ENCODE measurements around the gene SARM1. TPM values are rescaled to one million over a fixed set of nuclear protein-coding genes. Genes with fewer than 3 reads are reported as not detected.

Gene SARM1
- total RNA-seq, 1 donor from 2014 or later = 12.0 TPM

- TF ChIP-seq, protein P1, sequence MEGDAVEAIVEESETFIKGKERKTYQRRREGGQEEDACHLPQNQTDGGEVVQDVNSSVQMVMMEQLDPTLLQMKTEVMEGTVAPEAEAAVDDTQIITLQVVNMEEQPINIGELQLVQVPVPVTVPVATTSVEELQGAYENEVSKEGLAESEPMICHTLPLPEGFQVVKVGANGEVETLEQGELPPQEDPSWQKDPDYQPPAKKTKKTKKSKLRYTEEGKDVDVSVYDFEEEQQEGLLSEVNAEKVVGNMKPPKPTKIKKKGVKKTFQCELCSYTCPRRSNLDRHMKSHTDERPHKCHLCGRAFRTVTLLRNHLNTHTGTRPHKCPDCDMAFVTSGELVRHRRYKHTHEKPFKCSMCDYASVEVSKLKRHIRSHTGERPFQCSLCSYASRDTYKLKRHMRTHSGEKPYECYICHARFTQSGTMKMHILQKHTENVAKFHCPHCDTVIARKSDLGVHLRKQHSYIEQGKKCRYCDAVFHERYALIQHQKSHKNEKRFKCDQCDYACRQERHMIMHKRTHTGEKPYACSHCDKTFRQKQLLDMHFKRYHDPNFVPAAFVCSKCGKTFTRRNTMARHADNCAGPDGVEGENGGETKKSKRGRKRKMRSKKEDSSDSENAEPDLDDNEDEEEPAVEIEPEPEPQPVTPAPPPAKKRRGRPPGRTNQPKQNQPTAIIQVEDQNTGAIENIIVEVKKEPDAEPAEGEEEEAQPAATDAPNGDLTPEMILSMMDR (IDR thresholded peaks at IDR 0.05; ENCODE audit: insufficient read depth, low read length, poor library complexity, severe bottlenecking) = no peak
- Histone ChIP-seq H3K4me3 (ENCODE audit: low read depth, low read length) (no peak overlapping the region), H3K27me3 (ENCODE audit: control insufficient read depth, insufficient read depth, low read length) (no peaks in the 10 kb centered on the region), H3K36me3 (ENCODE audit: control insufficient read depth, insufficient read depth, low read length) (no peaks in the 10 kb centered on the region)
- DNase-seq (ENCODE audit: low read depth) = no peak
Observed at GRCh38 chr17:28407130-28407973, 35.9 kb downstream of the SARM1 start.

- DNase-seq (ENCODE audit: low read depth) = no peak
- H3K4me3 ChIP-seq (ENCODE audit: low read depth, low read length) = no peak overlapping the region
- no peaks in the 10 kb centered on the region for H3K36me3 ChIP-seq (ENCODE audit: control insufficient read depth, insufficient read depth, low read length)
- no peaks in the 10 kb centered on the region for H3K27me3 ChIP-seq (ENCODE audit: control insufficient read depth, insufficient read depth, low read length)
- TF ChIP-seq, protein P1 (IDR thresholded peaks at IDR 0.05; ENCODE audit: insufficient read depth, low read length, poor library complexity, severe bottlenecking) = no peak
Observed at GRCh38 chr17:28407974-28408306, 36.4 kb downstream of the SARM1 start.

DNA sequence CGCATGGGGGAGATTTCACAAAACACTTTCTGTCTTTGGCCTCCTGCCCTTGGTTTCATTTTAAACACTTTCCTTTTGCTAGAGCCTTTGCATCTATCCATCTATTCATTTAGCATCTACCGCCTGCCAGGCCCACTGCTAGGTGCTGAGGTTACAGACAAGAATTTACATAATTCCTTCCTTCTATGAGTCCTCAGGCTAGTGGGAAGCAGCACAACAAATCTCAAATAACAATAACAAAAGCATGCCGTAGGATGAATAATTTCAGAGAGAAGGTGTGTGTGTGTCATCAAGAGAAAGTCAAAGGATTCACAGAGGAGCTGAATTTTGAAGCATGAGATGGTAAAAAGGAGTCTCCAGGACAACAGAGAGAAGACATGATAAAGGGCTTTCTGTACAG, 40.6 kb downstream of the SARM1 start:
- TF ChIP-seq, protein P1 (IDR thresholded peaks at IDR 0.05; ENCODE audit: insufficient read depth, low read length, poor library complexity, severe bottlenecking) = no peak
- Histone ChIP-seq H3K36me3 (ENCODE audit: control insufficient read depth, insufficient read depth, low read length) (no peaks in the 10 kb centered on the region), H3K4me3 (ENCODE audit: low read depth, low read length) (no peak overlapping the region), H3K27me3 (ENCODE audit: control insufficient read depth, insufficient read depth, low read length) (peaks cover 11% of the 10 kb centered on the region)
- DNase-seq (ENCODE audit: low read depth) = no peak

GRCh38 chr17:28413804-28414203, 42.3 kb downstream of the SARM1 start:
- H3K4me3 ChIP-seq (ENCODE audit: low read depth, low read length) = no peak overlapping the region
- peaks cover 11% of the 10 kb centered on the region for H3K27me3 ChIP-seq (ENCODE audit: control insufficient read depth, insufficient read depth, low read length)
- DNase-seq (ENCODE audit: low read depth) = no peak
- H3K36me3 ChIP-seq (ENCODE audit: control insufficient read depth, insufficient read depth, low read length) = no peaks in the 10 kb centered on the region
- TF ChIP-seq, protein P1 (IDR thresholded peaks at IDR 0.05; ENCODE audit: insufficient read depth, low read length, poor library complexity, severe bottlenecking) = no peak

GRCh38 chr17:28415886-28416285, 44.4 kb downstream of the SARM1 start:
- DNase-seq (ENCODE audit: low read depth) = no peak
- H3K27me3 ChIP-seq (ENCODE audit: control insufficient read depth, insufficient read depth, low read length) = peaks cover 11% of the 10 kb centered on the region
- H3K36me3 ChIP-seq (ENCODE audit: control insufficient read depth, insufficient read depth, low read length) = no peaks in the 10 kb centered on the region
- TF ChIP-seq, protein P1 (IDR thresholded peaks at IDR 0.05; ENCODE audit: insufficient read depth, low read length, poor library complexity, severe bottlenecking) = no peak
- H3K4me3 ChIP-seq (ENCODE audit: low read depth, low read length) = no peak overlapping the region
